ENCODE data around the gene VPS54. TPM values are rescaled to one million over a fixed set of nuclear protein-coding genes. Genes with fewer than 3 reads are reported as not detected.

VPS54 gene
- polyA plus RNA-seq, 3 donors = 11.4 to 17.3 (median 11.5) TPM

DNA sequence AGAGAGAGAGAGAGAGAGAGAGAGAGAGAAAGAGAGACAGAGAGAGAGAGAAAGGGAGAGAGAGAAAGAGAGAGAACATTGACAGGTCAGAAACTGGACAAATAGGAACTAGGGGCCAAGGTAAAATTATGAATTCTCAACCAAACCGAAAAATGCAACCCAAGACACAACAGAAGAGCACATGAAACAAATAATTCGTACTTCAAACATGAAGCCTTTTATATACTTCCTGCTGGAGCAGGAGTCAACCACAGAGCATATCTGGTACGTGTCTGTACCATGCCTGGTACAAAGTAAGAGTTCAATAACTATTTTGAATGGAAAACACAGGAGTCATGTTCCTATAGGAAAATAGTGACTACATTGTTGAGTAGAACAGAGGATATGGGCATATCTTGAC, 6.5 kb upstream of the VPS54 start:
- Mint-ChIP-seq H3K4me1 (peaks cover 4% of the 10 kb centered on the region), H3K4me3 (no peak overlapping the region), H3K27me3 (ENCODE audit: low read depth in 3 of 3) (peaks cover 0 to 2% (median 0%) of the 10 kb centered on the region in 3 donors), H3K9me3 (peaks cover 0 to 2% (median 0%) of the 10 kb centered on the region in 7 donors), H3K27ac (no peak overlapping the region), H3K36me3 (no peaks in the 10 kb centered on the region)
- Histone ChIP-seq H3K79me2 (ENCODE audit: insufficient read depth, low read length) (no peaks in the 10 kb centered on the region), H3K9ac (ENCODE audit: insufficient read depth, low read length, poor library complexity, severe bottlenecking) (no peak overlapping the region), H3K36me3 (replicated peaks in 1 of 2; ENCODE audit: control insufficient read depth in 1 of 2, insufficient read depth in 2 of 2, low read length in 2 of 2) (no peaks in the 10 kb centered on the region), H2AFZ (ENCODE audit: insufficient read depth, low read depth, low read length, poor library complexity, severe bottlenecking) (no peak overlapping the region), H3K27ac (ENCODE audit: low read depth in 1 of 2, low read length in 2 of 2) (no peak overlapping the region), H3K4me1 (ENCODE audit: control insufficient read depth in 1 of 2, insufficient read depth in 2 of 2, low read length in 2 of 2) (no peaks in the 10 kb centered on the region), H4K20me1 (ENCODE audit: insufficient read depth, low read length) (no peaks in the 10 kb centered on the region), H3K27me3 (ENCODE audit: control insufficient read depth in 2 of 2, insufficient read depth in 2 of 2, low read length in 2 of 2) (no peaks in the 10 kb centered on the region), H3K4me2 (replicated peaks; ENCODE audit: extremely low read depth, low read length, poor library complexity, severe bottlenecking) (no peak overlapping the region), H3K9me3 (replicated peaks in 1 of 2; ENCODE audit: control insufficient read depth in 1 of 2, insufficient read depth in 1 of 2, low read length in 2 of 2) (no peaks in the 10 kb centered on the region), H3K4me3 (replicated peaks in 1 of 3; ENCODE audit: low read depth in 2 of 3, low read length in 3 of 3) (no peak overlapping the region)
- intact Hi-C loops (cut with micrococcal nuclease) = no loop called here
- DNase-seq = no peak
- 64% methylated on average over 2 of the region's 3 CpGs for WGBS (ENCODE audit: insufficient coverage)
- TF ChIP-seq, protein P1, sequence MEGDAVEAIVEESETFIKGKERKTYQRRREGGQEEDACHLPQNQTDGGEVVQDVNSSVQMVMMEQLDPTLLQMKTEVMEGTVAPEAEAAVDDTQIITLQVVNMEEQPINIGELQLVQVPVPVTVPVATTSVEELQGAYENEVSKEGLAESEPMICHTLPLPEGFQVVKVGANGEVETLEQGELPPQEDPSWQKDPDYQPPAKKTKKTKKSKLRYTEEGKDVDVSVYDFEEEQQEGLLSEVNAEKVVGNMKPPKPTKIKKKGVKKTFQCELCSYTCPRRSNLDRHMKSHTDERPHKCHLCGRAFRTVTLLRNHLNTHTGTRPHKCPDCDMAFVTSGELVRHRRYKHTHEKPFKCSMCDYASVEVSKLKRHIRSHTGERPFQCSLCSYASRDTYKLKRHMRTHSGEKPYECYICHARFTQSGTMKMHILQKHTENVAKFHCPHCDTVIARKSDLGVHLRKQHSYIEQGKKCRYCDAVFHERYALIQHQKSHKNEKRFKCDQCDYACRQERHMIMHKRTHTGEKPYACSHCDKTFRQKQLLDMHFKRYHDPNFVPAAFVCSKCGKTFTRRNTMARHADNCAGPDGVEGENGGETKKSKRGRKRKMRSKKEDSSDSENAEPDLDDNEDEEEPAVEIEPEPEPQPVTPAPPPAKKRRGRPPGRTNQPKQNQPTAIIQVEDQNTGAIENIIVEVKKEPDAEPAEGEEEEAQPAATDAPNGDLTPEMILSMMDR (IDR thresholded peaks at IDR 0.05) = no peak

DNA sequence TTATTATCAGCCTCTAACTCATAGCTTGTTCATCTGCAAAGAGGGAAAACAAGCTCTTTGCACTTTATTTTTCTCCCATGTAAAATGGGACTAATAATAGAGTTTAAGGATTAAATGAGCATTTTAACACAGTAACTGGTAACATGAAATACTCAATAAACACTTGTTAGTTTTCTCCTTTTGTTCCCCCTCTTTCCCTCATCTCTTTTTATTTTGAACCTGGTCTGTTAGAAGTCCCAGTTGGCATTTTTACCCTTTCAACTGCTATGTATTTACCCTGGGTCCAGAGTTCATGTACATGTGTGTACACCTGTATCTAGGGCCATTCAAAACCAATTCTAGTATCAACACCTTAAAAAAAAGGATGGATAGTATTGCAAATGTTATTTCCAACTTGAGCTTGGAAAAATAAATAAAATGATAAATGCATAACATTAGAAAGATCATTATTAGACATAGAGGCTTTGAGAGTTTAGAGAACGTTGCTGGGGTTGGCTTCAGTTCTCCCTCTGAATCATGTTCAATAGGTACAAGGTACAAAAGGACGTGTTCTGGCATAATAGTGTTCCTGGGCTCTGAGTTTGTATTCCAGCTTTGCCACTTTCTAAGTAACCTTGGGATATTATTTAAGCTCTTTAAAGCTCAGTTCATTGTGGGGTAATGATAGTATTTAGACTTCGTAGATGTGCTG, 5.2 kb upstream of the VPS54 start:
- Mint-ChIP-seq H3K36me3 (no peaks in the 10 kb centered on the region), H3K27me3 (ENCODE audit: low read depth in 3 of 3) (no peaks in the 10 kb centered on the region), H3K4me3 (no peak overlapping the region), H3K4me1 (peaks cover 17% of the 10 kb centered on the region), H3K9me3 (peaks cover 0 to 2% (median 0%) of the 10 kb centered on the region in 7 donors), H3K27ac (no peak overlapping the region)
- Histone ChIP-seq H3K4me1 (ENCODE audit: control insufficient read depth in 1 of 2, insufficient read depth in 2 of 2, low read length in 2 of 2) (peaks cover 6 to 10% of the 10 kb centered on the region in 2 donors), H3K27ac (ENCODE audit: low read depth in 1 of 2, low read length in 2 of 2) (no peak overlapping the region), H3K79me2 (ENCODE audit: insufficient read depth, low read length) (peaks cover 3% of the 10 kb centered on the region), H3K27me3 (ENCODE audit: control insufficient read depth in 2 of 2, insufficient read depth in 2 of 2, low read length in 2 of 2) (no peaks in the 10 kb centered on the region), H3K4me3 (replicated peaks in 1 of 3; ENCODE audit: low read depth in 2 of 3, low read length in 3 of 3) (no peak overlapping the region), H3K9me3 (replicated peaks in 1 of 2; ENCODE audit: control insufficient read depth in 1 of 2, insufficient read depth in 1 of 2, low read length in 2 of 2) (no peaks in the 10 kb centered on the region), H2AFZ (ENCODE audit: insufficient read depth, low read depth, low read length, poor library complexity, severe bottlenecking) (no peak overlapping the region), H3K4me2 (replicated peaks; ENCODE audit: extremely low read depth, low read length, poor library complexity, severe bottlenecking) (no peak overlapping the region), H3K36me3 (replicated peaks in 1 of 2; ENCODE audit: control insufficient read depth in 1 of 2, insufficient read depth in 2 of 2, low read length in 2 of 2) (no peaks in the 10 kb centered on the region), H4K20me1 (ENCODE audit: insufficient read depth, low read length) (no peaks in the 10 kb centered on the region), H3K9ac (ENCODE audit: insufficient read depth, low read length, poor library complexity, severe bottlenecking) (no peak overlapping the region)
- no peak for DNase-seq
- TF ChIP-seq, protein P1 (IDR thresholded peaks at IDR 0.05) = no peak
- WGBS (ENCODE audit: insufficient coverage) = 100% methylated on average over 1 of the region's 3 CpGs
- intact Hi-C loops (cut with micrococcal nuclease) = no loop called here
